Hepatocyte (in vitro differentiated cells): ENCODE results near the gene COX7A2L.

Source experiments
- EZH2 ChIP-seq: fragments of 200-600 bp; sonication (generic); IDR thresholded peaks from 2 replicates; pipeline ENCODE4 v1.6.1; 2016; ENCODE audit warnings: antibody characterized with exemption, mild to moderate bottlenecking, borderline replicate concordance
- EZH2phosphoT487 ChIP-seq: fragments of 200-600 bp; sonication (generic); IDR thresholded peaks from one replicate; pipeline ENCODE4 v1.6.1; 2018; ENCODE audit warnings: antibody characterized with exemption, mild to moderate bottlenecking, low read depth, moderate library complexity; ENCODE audit not compliant: unreplicated experiment, severe bottlenecking
- TF ChIP-seq, protein P1 (sequence below): fragments of 200-600 bp; sonication (generic); IDR thresholded peaks from 2 replicates; pipeline ENCODE4 v1.5.1; 2016; ENCODE audit warnings: antibody characterized with exemption, mild to moderate bottlenecking; ENCODE audit not compliant: poor library complexity

DNA sequence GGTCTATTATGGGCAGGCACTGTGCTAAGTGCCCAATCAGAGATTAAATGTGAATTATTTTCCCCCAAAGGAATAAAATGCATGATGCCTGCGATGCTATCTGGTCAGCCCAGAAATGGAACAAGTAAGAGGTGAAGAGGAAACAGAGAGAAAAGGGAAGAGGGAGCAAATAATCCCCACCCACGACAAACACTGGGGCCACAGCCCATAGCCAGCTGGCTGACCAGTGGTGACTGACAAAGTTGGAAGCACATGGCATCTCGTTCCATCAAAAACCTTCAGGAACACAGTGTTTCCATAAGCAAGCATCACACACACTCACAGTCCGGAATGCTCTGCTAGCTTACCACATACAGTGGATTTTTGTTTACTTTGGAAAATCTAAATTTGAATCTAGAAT lies 21.1 kb upstream of the COX7A2L start:
- TF ChIP-seq, protein P1, sequence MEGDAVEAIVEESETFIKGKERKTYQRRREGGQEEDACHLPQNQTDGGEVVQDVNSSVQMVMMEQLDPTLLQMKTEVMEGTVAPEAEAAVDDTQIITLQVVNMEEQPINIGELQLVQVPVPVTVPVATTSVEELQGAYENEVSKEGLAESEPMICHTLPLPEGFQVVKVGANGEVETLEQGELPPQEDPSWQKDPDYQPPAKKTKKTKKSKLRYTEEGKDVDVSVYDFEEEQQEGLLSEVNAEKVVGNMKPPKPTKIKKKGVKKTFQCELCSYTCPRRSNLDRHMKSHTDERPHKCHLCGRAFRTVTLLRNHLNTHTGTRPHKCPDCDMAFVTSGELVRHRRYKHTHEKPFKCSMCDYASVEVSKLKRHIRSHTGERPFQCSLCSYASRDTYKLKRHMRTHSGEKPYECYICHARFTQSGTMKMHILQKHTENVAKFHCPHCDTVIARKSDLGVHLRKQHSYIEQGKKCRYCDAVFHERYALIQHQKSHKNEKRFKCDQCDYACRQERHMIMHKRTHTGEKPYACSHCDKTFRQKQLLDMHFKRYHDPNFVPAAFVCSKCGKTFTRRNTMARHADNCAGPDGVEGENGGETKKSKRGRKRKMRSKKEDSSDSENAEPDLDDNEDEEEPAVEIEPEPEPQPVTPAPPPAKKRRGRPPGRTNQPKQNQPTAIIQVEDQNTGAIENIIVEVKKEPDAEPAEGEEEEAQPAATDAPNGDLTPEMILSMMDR: no peak
- no peak for TF ChIP-seq EZH2
- TF ChIP-seq EZH2phosphoT487: no peak
